VCaP (cell line): ENCODE results near the gene TNNI2.
A peak's percentile ranks its signal among the peaks of the same experiment; 100 is the strongest.
"Not testable (repeated sequence)": the region's sequence is repeated elsewhere in the genome, so short reads cannot be mapped to it uniquely, and the experiment has no call there.

Experiments
- H3K27ac ChIP-seq: fragments of 450-650 bp; 2 replicates; pipeline ENCODE4 v1.5.1; 2017
- TF ChIP-seq, protein P1 (sequence below): fragments of 450-650 bp; conservative IDR thresholded peaks from 2 replicates; pipeline ENCODE4 v1.5.1; 2017; ENCODE audit warnings: mild to moderate bottlenecking, moderate library complexity

The TNNI2 gene

GRCh38 chr11:1872267-1872985, 33.6 kb downstream of the TNNI2 start:
- TF ChIP-seq, protein P1, sequence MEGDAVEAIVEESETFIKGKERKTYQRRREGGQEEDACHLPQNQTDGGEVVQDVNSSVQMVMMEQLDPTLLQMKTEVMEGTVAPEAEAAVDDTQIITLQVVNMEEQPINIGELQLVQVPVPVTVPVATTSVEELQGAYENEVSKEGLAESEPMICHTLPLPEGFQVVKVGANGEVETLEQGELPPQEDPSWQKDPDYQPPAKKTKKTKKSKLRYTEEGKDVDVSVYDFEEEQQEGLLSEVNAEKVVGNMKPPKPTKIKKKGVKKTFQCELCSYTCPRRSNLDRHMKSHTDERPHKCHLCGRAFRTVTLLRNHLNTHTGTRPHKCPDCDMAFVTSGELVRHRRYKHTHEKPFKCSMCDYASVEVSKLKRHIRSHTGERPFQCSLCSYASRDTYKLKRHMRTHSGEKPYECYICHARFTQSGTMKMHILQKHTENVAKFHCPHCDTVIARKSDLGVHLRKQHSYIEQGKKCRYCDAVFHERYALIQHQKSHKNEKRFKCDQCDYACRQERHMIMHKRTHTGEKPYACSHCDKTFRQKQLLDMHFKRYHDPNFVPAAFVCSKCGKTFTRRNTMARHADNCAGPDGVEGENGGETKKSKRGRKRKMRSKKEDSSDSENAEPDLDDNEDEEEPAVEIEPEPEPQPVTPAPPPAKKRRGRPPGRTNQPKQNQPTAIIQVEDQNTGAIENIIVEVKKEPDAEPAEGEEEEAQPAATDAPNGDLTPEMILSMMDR = no peak
- H3K27ac ChIP-seq = no peak overlapping the region

- TF ChIP-seq, protein P1 = no peak
- no peak overlapping the region for H3K27ac ChIP-seq
Measured at GRCh38 chr11:1873048-1873812, 34.4 kb downstream of the TNNI2 start.

GRCh38 chr11:1873813-1874150, 35.0 kb downstream of the TNNI2 start:
- H3K27ac ChIP-seq = not testable (repeated sequence)

DNA sequence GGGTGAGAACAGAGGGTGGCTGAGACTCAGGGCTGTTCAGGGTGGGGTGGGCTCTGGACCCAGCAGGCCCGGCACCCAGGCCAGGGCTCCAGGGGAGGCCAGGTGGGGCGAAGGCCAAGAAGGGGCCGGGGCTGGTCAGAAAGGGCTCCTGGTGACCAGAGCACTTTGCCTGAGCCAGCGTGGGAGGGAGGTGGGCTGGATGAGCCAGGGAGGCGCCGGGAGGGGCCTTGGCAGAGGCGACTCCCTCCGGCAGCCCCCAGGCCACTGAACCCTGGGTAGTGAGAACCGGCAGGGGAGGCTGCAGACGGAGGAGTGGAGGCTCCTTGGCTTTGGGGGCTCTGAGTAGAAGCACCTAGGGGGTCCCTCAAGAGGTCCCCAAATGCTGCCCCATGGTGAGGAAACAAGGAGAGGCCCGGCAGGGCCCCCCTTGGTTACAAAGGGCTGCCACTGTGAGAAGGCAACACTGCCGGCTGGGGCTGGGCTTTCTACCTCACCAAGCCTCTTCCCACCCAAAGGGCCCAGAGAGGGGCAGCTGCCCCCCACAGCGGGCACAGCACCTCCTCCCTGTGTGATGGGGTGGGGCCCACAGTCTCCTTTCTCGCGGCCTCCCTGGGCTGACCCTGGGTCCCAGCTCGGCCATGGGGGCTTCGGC, 35.8 kb downstream of the TNNI2 start:
- not testable (repeated sequence) for H3K27ac ChIP-seq

GRCh38 chr11:1875093-1875850, 36.5 kb downstream of the TNNI2 start:
- no peak overlapping the region for H3K27ac ChIP-seq
- TF ChIP-seq, protein P1 = no peak

DNA sequence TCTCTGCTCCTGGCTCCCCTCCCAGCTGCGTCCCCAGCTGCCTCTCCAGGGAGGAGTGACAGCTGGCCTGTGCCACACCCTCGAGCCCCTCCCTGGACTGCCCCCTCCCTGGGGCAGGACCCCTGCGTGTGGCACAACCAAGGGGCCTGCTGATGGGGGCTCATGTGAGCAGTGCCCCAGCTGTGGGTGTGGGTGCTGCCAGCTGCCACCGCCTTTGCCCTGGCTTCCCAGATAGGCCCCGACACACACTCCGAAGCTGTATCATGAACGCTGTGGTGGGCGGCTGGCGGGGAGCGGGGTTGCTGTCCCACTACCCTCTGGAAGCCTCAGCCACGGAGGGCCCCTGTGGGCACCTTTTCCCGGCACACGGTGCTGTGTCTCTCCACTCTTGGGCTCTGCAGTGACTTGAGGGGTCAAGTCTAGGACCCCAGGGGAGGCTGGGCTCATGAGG, 37.1 kb downstream of the TNNI2 start:
- H3K27ac ChIP-seq = not testable (repeated sequence)

- TF ChIP-seq, protein P1 = peak; percentile 63; the same call in 1 of the 2 replicates
- no peak overlapping the region for H3K27ac ChIP-seq
Measured at GRCh38 chr11:1876361-1877063, 37.7 kb downstream of the TNNI2 start.

GRCh38 chr11:1877211-1878136, 38.7 kb downstream of the TNNI2 start:
- TF ChIP-seq, protein P1 = no peak
- H3K27ac ChIP-seq = no peak overlapping the region
